Neuronal stem cell (in vitro differentiated cells): ENCODE data around the gene GRIP1.

Experiments used
- DNase-seq: peaks from one replicate; pipeline ENCODE4 v3.0.0-alpha.2; 2013; ENCODE audit warnings: low spot score
- H2AFZ ChIP-seq: one replicate; pipeline ENCODE4 v1.6.1; 2013; ENCODE audit warnings: mild to moderate bottlenecking, low read length, inconsistent platforms
- H2AK5ac ChIP-seq: 2 replicates; pipeline ENCODE4 v1.6.1; 2013; ENCODE audit warnings: low read depth, mild to moderate bottlenecking, inconsistent platforms, low read length, moderate library complexity, mixed read lengths
- H2BK120ac ChIP-seq: 2 replicates; pipeline ENCODE4 v1.6.1; 2013; ENCODE audit warnings: low read depth, mild to moderate bottlenecking, inconsistent platforms, low read length, moderate library complexity, mixed read lengths
- H2BK12ac ChIP-seq: one replicate; pipeline ENCODE4 v1.6.1; 2013; ENCODE audit warnings: low read length, inconsistent platforms
- H2BK15ac ChIP-seq: 2 replicates; pipeline ENCODE4 v1.6.1; 2013; ENCODE audit warnings: mild to moderate bottlenecking, low read length, inconsistent platforms, mixed read lengths
- H2BK5ac ChIP-seq: one replicate; pipeline ENCODE4 v1.6.1; 2013; ENCODE audit warnings: inconsistent platforms, mild to moderate bottlenecking, low read length, moderate library complexity
- H3K14ac ChIP-seq: one replicate; pipeline ENCODE4 v1.6.1; 2013; ENCODE audit warnings: low read length, inconsistent platforms
- H3K18ac ChIP-seq: 2 replicates; pipeline ENCODE4 v1.6.1; 2013; ENCODE audit warnings: low read length, inconsistent platforms
- H3K23ac ChIP-seq: 2 replicates; pipeline ENCODE4 v1.6.1; 2013; ENCODE audit warnings: low read depth, mild to moderate bottlenecking, mixed read lengths, low read length, inconsistent platforms; ENCODE audit not compliant: poor library complexity
- H3K27ac ChIP-seq: replicated peaks from 3 replicates; pipeline ENCODE4 v1.5.1; 2013; ENCODE audit warnings: low read length, inconsistent platforms
- H3K27me3 ChIP-seq, 3 experiments: 2 replicates each; pipeline ENCODE4 v1.6.1; 2013; ENCODE audit warnings: low read length in 3 of 3, mild to moderate bottlenecking in 2 of 3, inconsistent platforms in 1 of 3, low read depth in 1 of 3, mixed read lengths in 1 of 3, moderate library complexity in 1 of 3; ENCODE audit not compliant: control insufficient read depth in 3 of 3, insufficient read depth in 3 of 3
- H3K36me3 ChIP-seq, 2 donors: replicated peaks in 1 of 2; 2 replicates each; pipeline ENCODE4 v1.6.1; 2013; ENCODE audit warnings: low read length in 2 of 2; ENCODE audit not compliant: control insufficient read depth in 2 of 2, insufficient read depth in 2 of 2
- H3K4ac ChIP-seq: 2 replicates; pipeline ENCODE4 v1.6.1; 2013; ENCODE audit warnings: inconsistent platforms, mild to moderate bottlenecking, low read length, moderate library complexity
- H3K4me1 ChIP-seq, 2 donors: 1 replicate in 1 of 2; 2 replicates in 1 of 2; pipeline ENCODE4 v1.6.1; 2013; ENCODE audit warnings: low read length in 2 of 2, low read depth in 1 of 2; ENCODE audit not compliant: control insufficient read depth in 2 of 2, insufficient read depth in 1 of 2
- H3K4me2 ChIP-seq: one replicate; pipeline ENCODE4 v1.6.1; 2013; ENCODE audit warnings: mild to moderate bottlenecking, low read length, inconsistent platforms; ENCODE audit not compliant: insufficient read depth, poor library complexity, severe bottlenecking
- H3K4me3 ChIP-seq, 2 donors: 2 replicates each; pipeline ENCODE4 v1.5.1; 2013; ENCODE audit warnings: low read length in 2 of 2, mild to moderate bottlenecking in 2 of 2, inconsistent platforms in 1 of 2, moderate library complexity in 1 of 2
- H3K79me1 ChIP-seq: one replicate; pipeline ENCODE4 v1.6.1; 2013; ENCODE audit warnings: low read depth, mild to moderate bottlenecking, inconsistent platforms, low read length, moderate library complexity
- H3K9ac ChIP-seq: one replicate; pipeline ENCODE4 v1.6.1; 2013; ENCODE audit warnings: mild to moderate bottlenecking, low read depth, low read length, inconsistent platforms; ENCODE audit not compliant: poor library complexity
- H3K9me3 ChIP-seq, 2 donors: replicated peaks in 1 of 2; 2 replicates each; pipeline versions ENCODE3 to v1.6.1; 2013; ENCODE audit warnings: low read length in 2 of 2, mild to moderate bottlenecking in 2 of 2, inconsistent platforms in 1 of 2, low read depth in 1 of 2, mixed read lengths in 1 of 2, moderate library complexity in 1 of 2; ENCODE audit not compliant: control insufficient read depth in 2 of 2, insufficient read depth in 1 of 2
- H4K8ac ChIP-seq: one replicate; pipeline ENCODE4 v1.6.1; 2013; ENCODE audit warnings: low read depth, mild to moderate bottlenecking, inconsistent platforms, low read length, moderate library complexity
- H4K91ac ChIP-seq: one replicate; pipeline ENCODE4 v1.6.1; 2013; ENCODE audit warnings: low read length, low read depth, mild to moderate bottlenecking, inconsistent platforms; ENCODE audit not compliant: poor library complexity
- WGBS, 2 donors: extraction: QIAGEN DNeasy Blood & Tissue Kit; methylation state at CpG; one replicate each; pipeline ENCODE4 v1.1.7; 2013; ENCODE audit warnings: missing lambda C conversion rate in 2 of 2, mixed read lengths in 1 of 2; ENCODE audit not compliant: insufficient read length in 2 of 2, insufficient replicate concordance in 1 of 2; ENCODE audit errors: extremely low coverage in 2 of 2; 5-methylcytosine and 5-hydroxymethylcytosine counted together

GRIP1 gene

DNA sequence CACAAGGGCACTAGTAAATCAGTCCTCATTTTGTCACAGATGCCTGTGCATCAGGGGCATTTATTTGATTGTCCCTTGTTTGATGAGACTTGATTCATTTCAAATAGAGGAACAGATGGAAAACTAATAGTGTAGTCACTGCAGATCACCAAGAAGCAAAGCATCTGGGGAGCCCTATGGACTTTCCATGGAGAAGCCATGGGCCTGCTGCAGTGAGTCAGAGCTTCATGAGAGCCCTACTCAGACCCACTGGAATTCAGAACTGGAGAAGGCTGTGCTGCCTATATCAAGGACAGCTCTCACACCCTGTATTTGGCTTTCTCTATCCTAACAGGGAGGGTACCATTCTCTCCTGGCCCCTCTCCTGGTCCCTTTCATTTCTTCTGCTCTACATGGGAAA is 126.2 kb downstream of the GRIP1 start:
- Histone ChIP-seq H3K9ac (no peak overlapping the region), H3K23ac (no peak overlapping the region)
- DNase-seq: no peak

GRCh38 chr12:66550626-66551025 is 128.2 kb downstream of the GRIP1 start:
- Histone ChIP-seq H3K4me1 (no peaks in the 10 kb centered on the region), H3K27me3 (no peaks in the 10 kb centered on the region), H3K4me2 (no peak overlapping the region), H2AFZ (no peak overlapping the region), H3K9me3 (no peaks in the 10 kb centered on the region), H3K79me1 (peaks cover 4% of the 10 kb centered on the region), H4K8ac (no peak overlapping the region), H4K91ac (no peak overlapping the region), H2BK5ac (no peak overlapping the region), H2BK15ac (no peak overlapping the region), H3K4me3 (no peak overlapping the region), H3K27ac (no peak overlapping the region), H3K9ac (no peak overlapping the region), H2BK12ac (no peak overlapping the region), H3K4ac (no peak overlapping the region), H3K36me3 (no peaks in the 10 kb centered on the region), H2BK120ac (no peak overlapping the region), H2AK5ac (no peak overlapping the region), H3K18ac (no peak overlapping the region), H3K23ac (no peak overlapping the region), H3K14ac (no peak overlapping the region)
- whole genome bisulfite sequencing, 2 donors: no CpG with 5 or more reads among the region's 5 CpGs
- no peak for DNase-seq

More for the DNA sequence above, 126.2 kb downstream of the GRIP1 start:
- Histone ChIP-seq H3K27me3 (no peaks in the 10 kb centered on the region), H2AK5ac (no peak overlapping the region), H4K8ac (no peak overlapping the region), H3K79me1 (peaks cover 4% of the 10 kb centered on the region), H2AFZ (no peak overlapping the region), H3K14ac (no peak overlapping the region), H2BK5ac (no peak overlapping the region), H3K27ac (no peak overlapping the region), H3K4me2 (no peak overlapping the region), H2BK120ac (no peak overlapping the region), H3K18ac (no peak overlapping the region), H4K91ac (no peak overlapping the region), H3K9me3 (no peaks in the 10 kb centered on the region), H3K4me1 (no peaks in the 10 kb centered on the region), H3K4me3 (no peak overlapping the region), H2BK15ac (no peak overlapping the region), H3K4ac (no peak overlapping the region), H2BK12ac (no peak overlapping the region), H3K36me3 (no peaks in the 10 kb centered on the region)

- Histone ChIP-seq H3K27ac (no peak overlapping the region), H4K8ac (no peak overlapping the region), H3K23ac (no peak overlapping the region), H2BK5ac (no peak overlapping the region), H3K4me2 (no peak overlapping the region), H3K9me3 (no peaks in the 10 kb centered on the region), H3K36me3 (no peaks in the 10 kb centered on the region), H3K27me3 (no peaks in the 10 kb centered on the region), H2BK12ac (no peak overlapping the region), H3K9ac (no peak overlapping the region), H3K4me1 (no peaks in the 10 kb centered on the region), H2AK5ac (no peak overlapping the region), H3K79me1 (no peaks in the 10 kb centered on the region), H2AFZ (no peak overlapping the region), H2BK120ac (no peak overlapping the region), H3K4me3 (no peak overlapping the region), H4K91ac (no peak overlapping the region), H2BK15ac (no peak overlapping the region), H3K14ac (no peak overlapping the region), H3K4ac (no peak overlapping the region), H3K18ac (no peak overlapping the region)
- no peak for DNase-seq
- WGBS, 2 donors: no CpG with 5 or more reads among the region's 2 CpGs
Observed at GRCh38 chr12:66549050-66549389, 129.9 kb downstream of the GRIP1 start.

DNA sequence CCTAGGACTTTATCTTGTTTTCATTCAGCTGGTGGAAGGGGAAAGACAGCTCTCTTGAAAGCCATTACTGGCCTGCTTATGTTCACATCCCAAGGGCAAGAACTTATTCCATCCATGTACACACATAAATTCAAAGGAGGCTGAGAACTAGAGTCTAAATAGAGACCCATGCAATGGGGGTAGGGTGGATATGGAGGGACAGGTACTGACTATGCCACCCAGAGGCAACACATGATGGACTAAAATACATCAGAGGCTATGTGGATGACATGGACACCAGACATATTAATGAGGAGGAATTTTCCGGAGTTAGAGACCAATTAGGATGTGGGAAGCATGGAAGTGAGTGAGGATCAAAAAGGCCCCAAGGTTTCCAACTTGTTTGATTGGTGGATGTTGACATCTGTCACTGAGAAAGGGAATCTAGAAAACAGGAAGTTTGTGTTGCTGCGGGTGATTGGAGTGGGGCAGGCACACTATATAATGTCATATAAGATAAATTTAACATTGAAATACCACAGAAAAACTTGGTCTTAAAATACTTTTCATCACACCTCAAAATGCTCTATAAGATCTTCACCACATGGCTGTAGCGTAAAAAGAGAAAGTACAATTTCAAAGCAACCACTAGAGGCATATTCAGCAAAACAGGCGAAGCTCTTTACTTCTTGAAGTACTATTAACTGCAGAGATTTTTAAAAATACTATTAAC is 130.4 kb downstream of the GRIP1 start:
- H2AFZ ChIP-seq: no peak overlapping the region
- H4K91ac ChIP-seq: no peak overlapping the region
- H3K9ac ChIP-seq: no peak overlapping the region
- no peaks in the 10 kb centered on the region for H3K79me1 ChIP-seq
- no peak overlapping the region for H3K4me3 ChIP-seq
- H4K8ac ChIP-seq: no peak overlapping the region
- no peak overlapping the region for H3K14ac ChIP-seq
- no peaks in the 10 kb centered on the region for H3K36me3 ChIP-seq
- H3K4me1 ChIP-seq: no peaks in the 10 kb centered on the region
- H3K9me3 ChIP-seq: no peaks in the 10 kb centered on the region
- H2BK12ac ChIP-seq: no peak overlapping the region
- H2BK15ac ChIP-seq: no peak overlapping the region
- H2BK5ac ChIP-seq: no peak overlapping the region
- no CpG with 5 or more reads among the region's 4 CpGs for WGBS, 2 donors
- H3K4me2 ChIP-seq: no peak overlapping the region
- no peak overlapping the region for H3K27ac ChIP-seq
- H3K23ac ChIP-seq: no peak overlapping the region
- no peak overlapping the region for H2AK5ac ChIP-seq
- H2BK120ac ChIP-seq: no peak overlapping the region
- H3K4ac ChIP-seq: no peak overlapping the region
- no peak for DNase-seq
- no peak overlapping the region for H3K18ac ChIP-seq
- no peaks in the 10 kb centered on the region for H3K27me3 ChIP-seq
